GM19240 (cell line): Measurements from ENCODE around the gene DGCR2.
"Not testable (repeated sequence)": the region's sequence is repeated elsewhere in the genome, so short reads cannot be mapped to it uniquely, and the experiment has no call there.

Experiments used
- DNase-seq: peaks from one replicate; pipeline ENCODE4 v3.0.0; 2011; ENCODE audit warnings: low spot score; ENCODE audit not compliant: insufficient read length

Gene DGCR2

GRCh38 chr22:19084126-19084525 lies 38.1 kb downstream of the DGCR2 start:
- not testable (repeated sequence) for DNase-seq

- no peak for DNase-seq
Observed at GRCh38 chr22:19082793-19083192, 39.4 kb downstream of the DGCR2 start.

- DNase-seq, result no peak
Observed at GRCh38 chr22:19082101-19082500, 40.1 kb downstream of the DGCR2 start.

- no peak for DNase-seq
Observed at GRCh38 chr22:19081351-19081750, 40.9 kb downstream of the DGCR2 start.

- DNase-seq, result no peak
Observed at GRCh38 chr22:19080853-19081252, 41.4 kb downstream of the DGCR2 start.

GRCh38 chr22:19079691-19080090 lies 42.5 kb downstream of the DGCR2 start:
- DNase-seq, result no peak

GRCh38 chr22:19075404-19075803 lies 46.8 kb downstream of the DGCR2 start:
- DNase-seq, result no peak

GRCh38 chr22:19072853-19073252 lies 49.4 kb downstream of the DGCR2 start:
- DNase-seq, result not testable (repeated sequence)

- no peak for DNase-seq
Observed at GRCh38 chr22:19070397-19071169, 51.6 kb downstream of the DGCR2 start.

- no peak for DNase-seq
Observed at GRCh38 chr22:19069451-19069850, 52.8 kb downstream of the DGCR2 start.

- DNase-seq, result no peak
Observed at GRCh38 chr22:19068784-19069271, 53.4 kb downstream of the DGCR2 start.

- no peak for DNase-seq
Observed at GRCh38 chr22:19067696-19068348, 54.4 kb downstream of the DGCR2 start.

- no peak for DNase-seq
Observed at GRCh38 chr22:19066531-19067271, 55.5 kb downstream of the DGCR2 start.

GRCh38 chr22:19065929-19066328 lies 56.3 kb downstream of the DGCR2 start:
- no peak for DNase-seq

GRCh38 chr22:19065298-19065859 lies 56.8 kb downstream of the DGCR2 start:
- DNase-seq, result no peak

GRCh38 chr22:19064354-19065054 lies 57.7 kb downstream of the DGCR2 start:
- DNase-seq, result no peak

GRCh38 chr22:19063581-19064353 lies 58.4 kb downstream of the DGCR2 start:
- no peak for DNase-seq

GRCh38 chr22:19062943-19063308 lies 59.3 kb downstream of the DGCR2 start:
- DNase-seq, result no peak

GRCh38 chr22:19062139-19062942 lies 59.9 kb downstream of the DGCR2 start:
- DNase-seq, result no peak
